22Rv1 (cell line): ENCODE data around the gene SIT1.
A peak's percentile ranks its signal among the peaks of the same experiment; 100 is the strongest.

Experiments used
- H3K27ac ChIP-seq: fragments of 450-650 bp; 2 replicates; pipeline ENCODE4 v1.5.1; 2017
- CTCF ChIP-seq: fragments of 450-650 bp; IDR thresholded peaks from 2 replicates; pipeline ENCODE4 v1.5.1; 2017; ENCODE audit warnings: mild to moderate bottlenecking
- ZFX ChIP-seq: fragments of 450-650 bp; IDR thresholded peaks from 2 replicates; pipeline ENCODE4 v1.6.1; 2017; ENCODE audit warnings: antibody characterized with exemption, borderline replicate concordance

SIT1 gene

GRCh38 chr9:35611230-35611797 lies 39.4 kb downstream of the SIT1 start:
- H3K27ac ChIP-seq: no peak overlapping the region
- no peak for TF ChIP-seq ZFX
- TF ChIP-seq CTCF: peak; percentile 86

- no peak overlapping the region for H3K27ac ChIP-seq
- TF ChIP-seq ZFX (no peak), CTCF (no peak)
Measured at GRCh38 chr9:35609820-35610163, 40.9 kb downstream of the SIT1 start.

GRCh38 chr9:35609001-35609819 lies 41.5 kb downstream of the SIT1 start:
- no peak overlapping the region for H3K27ac ChIP-seq
- TF ChIP-seq ZFX (no peak), CTCF (no peak)

- no peak overlapping the region for H3K27ac ChIP-seq
- TF ChIP-seq CTCF: no peak
- TF ChIP-seq ZFX: no peak
Measured at GRCh38 chr9:35608221-35608620, 42.5 kb downstream of the SIT1 start.

- no peak for TF ChIP-seq CTCF
- TF ChIP-seq ZFX: no peak
Measured at GRCh38 chr9:35606726-35607125, 44.0 kb downstream of the SIT1 start.

GRCh38 chr9:35606138-35606504 lies 44.6 kb downstream of the SIT1 start:
- TF ChIP-seq CTCF (no peak), ZFX (no peak)
- H3K27ac ChIP-seq: peak overlapping the region; percentile 91

More at GRCh38 chr9:35606726-35607125, 44.0 kb downstream of the SIT1 start:
- H3K27ac ChIP-seq: no peak overlapping the region; the same call in 1 of the 2 replicates
